MCF 10A (cell line): ENCODE measurements around the gene PDGFC. TPM values are rescaled to one million over a fixed set of nuclear protein-coding genes. Genes with fewer than 3 reads are reported as not detected.

ENCODE experiments used
- BruUV-seq: library from RNA; stranded (reverse); fragments of 400-500 nt; replicated peaks from 2 replicates; lab custom pipeline; 2021; lab: Mats Ljungman, UMichigan
- CTCF ChIA-PET: fragments of 300-600 bp; sonication (Branson Sonifier 250); formaldehyde crosslinking; extraction: SDS; loops from one replicate; lab custom pipeline; 2021; ENCODE audit warnings: antibody characterized with exemption, inconsistent platforms; lab: Yijun Ruan, JAX
- POLR2A ChIA-PET: fragments of 300-600, 350-650 bp; sonication (Branson Sonifier 250); formaldehyde crosslinking; extraction: SDS; loops from one replicate; lab custom pipeline; 2020; ENCODE audit warnings: antibody characterized with exemption, inconsistent platforms; lab: Yijun Ruan, JAX
- DNase-seq: peaks from one replicate; pipeline ENCODE4 v3.0.0-alpha.2; 2018; ENCODE audit not compliant: unreplicated experiment
- H3K27ac Mint-ChIP-seq: one replicate; pipeline ENCODE4 v1.8.0; 2022; ENCODE audit warnings: mild to moderate bottlenecking, low read depth, mixed read lengths; ENCODE audit not compliant: unreplicated experiment
- H3K27me3 Mint-ChIP-seq: one replicate; pipeline ENCODE4 v1.8.0; 2022; ENCODE audit warnings: mixed read lengths; ENCODE audit not compliant: insufficient read depth, unreplicated experiment
- H3K36me3 Mint-ChIP-seq: one replicate; pipeline ENCODE4 v1.8.0; 2022; ENCODE audit warnings: mild to moderate bottlenecking, moderate library complexity, mixed read lengths; ENCODE audit not compliant: insufficient read depth, unreplicated experiment
- H3K4me1 Mint-ChIP-seq: one replicate; pipeline ENCODE4 v1.8.0; 2022; ENCODE audit warnings: mixed read lengths; ENCODE audit not compliant: insufficient read depth, unreplicated experiment
- H3K4me3 Mint-ChIP-seq: one replicate; pipeline ENCODE4 v1.8.0; 2022; ENCODE audit warnings: mild to moderate bottlenecking, moderate library complexity, mixed read lengths; ENCODE audit not compliant: unreplicated experiment
- H3K9me3 Mint-ChIP-seq: one replicate; pipeline ENCODE4 v1.8.0; 2022; ENCODE audit warnings: mixed read lengths; ENCODE audit not compliant: unreplicated experiment
- CTCF ChIP-seq: fragments of 200-600 bp; IDR thresholded peaks from one replicate; pipeline ENCODE4 v1.8.0; 2022; ENCODE audit warnings: antibody characterized with exemption, mild to moderate bottlenecking; ENCODE audit not compliant: unreplicated experiment
- intact Hi-C: fragments of 100-400 bp; cut with micrococcal nuclease; formaldehyde crosslinking; loops from 2 replicates; pipeline ENCODE4 v1.14.1; 2022
- total RNA-seq: library from RNA; stranded (reverse); gene quantifications from 2 replicates; pipeline ENCODE4 v1.2.3, GENCODE V29; 2022

Gene PDGFC
- total RNA-seq, 1 experiment from 2014 or later = 74.8 TPM

- no TSS peak for BruUV-seq
- POLR2A ChIA-PET = interaction anchor here (0.6 kb wide), 1 partner anchor 1402 kb away, joined by 3 read pairs; no protein-coding TSS in a partner anchor
- H3K27me3 Mint-ChIP-seq = no peaks in the 10 kb centered on the region
- H3K4me1 Mint-ChIP-seq = no peaks in the 10 kb centered on the region
- peaks cover 15% of the 10 kb centered on the region for H3K9me3 Mint-ChIP-seq
- H3K36me3 Mint-ChIP-seq = no peaks in the 10 kb centered on the region
- intact Hi-C loops = no loop called here
- CTCF ChIA-PET = interaction anchor here (0.7 to 1.3 kb wide), 3 partner anchors 12 to 612 kb away, joined by 3 read pairs; no protein-coding TSS in a partner anchor
- no peak overlapping the region for H3K4me3 Mint-ChIP-seq
- H3K27ac Mint-ChIP-seq = no peak overlapping the region
- no peak for DNase-seq
- no peak for TF ChIP-seq CTCF
Measured at GRCh38 chr4:156725257-156725656, 246.3 kb downstream of the PDGFC start.

GRCh38 chr4:156723951-156724668 lies 247.5 kb downstream of the PDGFC start:
- intact Hi-C loops = no loop called here
- no peak for TF ChIP-seq CTCF
- Mint-ChIP-seq H3K27ac (no peak overlapping the region), H3K36me3 (no peaks in the 10 kb centered on the region), H3K4me1 (no peaks in the 10 kb centered on the region), H3K4me3 (no peak overlapping the region), H3K27me3 (no peaks in the 10 kb centered on the region), H3K9me3 (peaks cover 6% of the 10 kb centered on the region)
- ChIA-PET CTCF (interaction anchor here (0.9 kb wide), 1 partner anchor 18 kb away, joined by 3 read pairs; no protein-coding TSS in a partner anchor), POLR2A (no interaction called here)
- no peak for DNase-seq
- BruUV-seq = no TSS peak

GRCh38 chr4:156718226-156718625 lies 253.4 kb downstream of the PDGFC start:
- no TSS peak for BruUV-seq
- POLR2A ChIA-PET = no interaction called here
- CTCF ChIA-PET = interaction anchor here (0.7 kb wide), 1 partner anchor 343 kb away, joined by 4 read pairs; no protein-coding TSS in a partner anchor

More at GRCh38 chr4:156718226-156718625, 253.4 kb downstream of the PDGFC start:
- no peaks in the 10 kb centered on the region for H3K9me3 Mint-ChIP-seq
- H3K4me3 Mint-ChIP-seq = no peak overlapping the region
- intact Hi-C loops = no loop called here
- no peak for DNase-seq
- no peak for TF ChIP-seq CTCF
- H3K36me3 Mint-ChIP-seq = no peaks in the 10 kb centered on the region
- no peaks in the 10 kb centered on the region for H3K4me1 Mint-ChIP-seq
- no peak overlapping the region for H3K27ac Mint-ChIP-seq
- H3K27me3 Mint-ChIP-seq = no peaks in the 10 kb centered on the region
